GM23338 (cell line): ENCODE measurements around the gene PIGH. TPM values are rescaled to one million over a fixed set of nuclear protein-coding genes. Genes with fewer than 3 reads are reported as not detected.

Experiments
- ATAC-seq: fragments of 200-7000 bp; cut with Tn5 transposase; 3 replicates; pipeline ENCODE4 v1.9.1; 2020
- DNase-seq: peaks from one replicate; pipeline ENCODE4 v3.0.0-alpha.2; 2015; ENCODE audit warnings: low spot score
- H2AFZ ChIP-seq: fragments of 200-600 bp; sonication (generic); 2 replicates; pipeline ENCODE4 v1.8.0; 2016; ENCODE audit warnings: antibody characterized with exemption, mild to moderate bottlenecking, moderate library complexity
- H3F3A ChIP-seq: fragments of 200-600 bp; sonication (generic); replicated peaks from 2 replicates; pipeline ENCODE4 v1.8.0; 2017; ENCODE audit warnings: antibody characterized with exemption, mixed run types, low read depth
- H3K27ac ChIP-seq: fragments of 200-600 bp; sonication (generic); 2 replicates; pipeline ENCODE4 v1.6.1; 2016; ENCODE audit warnings: low read depth
- H3K27me3 ChIP-seq: fragments of 200-600 bp; sonication (generic); 2 replicates; pipeline ENCODE4 v1.8.0; 2016; ENCODE audit warnings: mild to moderate bottlenecking, mixed run types, moderate library complexity; ENCODE audit not compliant: insufficient read depth
- H3K36me3 ChIP-seq: fragments of 200-600 bp; sonication (generic); 2 replicates; pipeline ENCODE4 v1.8.0; 2016; ENCODE audit warnings: mild to moderate bottlenecking; ENCODE audit not compliant: insufficient read depth
- H3K4me1 ChIP-seq: fragments of 200-600 bp; sonication (generic); 2 replicates; pipeline ENCODE4 v1.8.0; 2016; ENCODE audit warnings: mild to moderate bottlenecking, moderate library complexity; ENCODE audit not compliant: insufficient read depth
- H3K4me2 ChIP-seq: fragments of 200-600 bp; sonication (generic); 2 replicates; pipeline ENCODE4 v1.7.1; 2017; ENCODE audit warnings: mixed run types
- H3K4me3 ChIP-seq: fragments of 200-600 bp; sonication (generic); 2 replicates; pipeline ENCODE4 v1.6.1; 2016; ENCODE audit warnings: mixed run types
- H3K79me2 ChIP-seq: fragments of 200-600 bp; sonication (generic); replicated peaks from 2 replicates; pipeline ENCODE4 v1.8.0; 2017; ENCODE audit warnings: mild to moderate bottlenecking; ENCODE audit not compliant: insufficient read depth
- H3K9me2 ChIP-seq: fragments of 200-600 bp; sonication (generic); 2 replicates; pipeline ENCODE4 v1.8.0; 2017; ENCODE audit not compliant: insufficient read depth
- H4K20me1 ChIP-seq: fragments of 200-600 bp; sonication (generic); replicated peaks from 2 replicates; pipeline ENCODE4 v1.8.0; 2017; ENCODE audit warnings: mild to moderate bottlenecking; ENCODE audit not compliant: insufficient read depth
- H3K27ac Mint-ChIP-seq: 2 replicates; pipeline ENCODE4 v1.8.0; 2020; ENCODE audit warnings: inconsistent platforms, mild to moderate bottlenecking, moderate library complexity, mixed read lengths
- H3K27me3 Mint-ChIP-seq: 3 replicates; pipeline ENCODE4 v1.8.0; 2022; ENCODE audit warnings: low read depth, mild to moderate bottlenecking, moderate library complexity, mixed read lengths, inconsistent platforms; ENCODE audit not compliant: insufficient read depth, poor library complexity
- H3K36me3 Mint-ChIP-seq: 3 replicates; pipeline ENCODE4 v1.8.0; 2021; ENCODE audit warnings: low read depth, mild to moderate bottlenecking, inconsistent platforms, moderate library complexity, mixed read lengths
- H3K4me1 Mint-ChIP-seq: 3 replicates; pipeline ENCODE4 v1.8.0; 2020; ENCODE audit warnings: mild to moderate bottlenecking, inconsistent platforms, mixed read lengths
- H3K4me3 Mint-ChIP-seq: 3 replicates; pipeline ENCODE4 v1.8.0; 2021; ENCODE audit warnings: moderate library complexity, mild to moderate bottlenecking, inconsistent platforms, mixed read lengths
- H3K9me3 Mint-ChIP-seq: 3 replicates; pipeline ENCODE4 v1.8.0; 2020; ENCODE audit warnings: moderate library complexity, mild to moderate bottlenecking, inconsistent platforms, mixed read lengths
- CREB1 ChIP-seq: fragments of 250-450 bp; sonication (Bioruptor Pico); IDR thresholded peaks from 2 replicates; pipeline ENCODE4 v1.5.0; 2020; ENCODE audit warnings: low read depth, mild to moderate bottlenecking, moderate library complexity
- CTCF ChIP-seq, 2 experiments: fragments of 200-600 bp in 1 of 2; sonication (generic) in 1 of 2; conservative IDR thresholded peaks; 2 replicates each; pipeline versions ENCODE4 v1.5.1 to v1.6.1; 2016 to 2017; ENCODE audit warnings: antibody characterized with exemption in 2 of 2, low read depth in 2 of 2, mild to moderate bottlenecking in 2 of 2, moderate library complexity in 1 of 2
- ETS1 ChIP-seq: IDR thresholded peaks from 2 replicates; pipeline ENCODE4 v1.6.1; 2016; ENCODE audit warnings: antibody characterized with exemption
- EZH2 ChIP-seq: fragments of 200-600 bp; sonication (generic); IDR thresholded peaks from one replicate; pipeline ENCODE4 v1.8.0; 2017; ENCODE audit warnings: antibody characterized with exemption, mild to moderate bottlenecking, low read depth; ENCODE audit not compliant: unreplicated experiment
- EZH2phosphoT487 ChIP-seq: fragments of 200-600 bp; sonication (generic); IDR thresholded peaks from one replicate; pipeline ENCODE4 v1.8.1; 2018; ENCODE audit warnings: antibody characterized with exemption; ENCODE audit not compliant: unreplicated experiment
- JUNB ChIP-seq: IDR thresholded peaks from one replicate; pipeline ENCODE4 v1.6.1; 2016; ENCODE audit warnings: antibody characterized with exemption; ENCODE audit not compliant: unreplicated experiment
- NANOG ChIP-seq: IDR thresholded peaks from 2 replicates; pipeline ENCODE4 v1.6.1; 2016; ENCODE audit warnings: antibody characterized with exemption, borderline replicate concordance
- POLR2AphosphoS5 ChIP-seq: IDR thresholded peaks from 2 replicates; pipeline ENCODE4 v1.6.1; 2016; ENCODE audit warnings: antibody characterized with exemption, low read depth
- REST ChIP-seq: IDR thresholded peaks from one replicate; pipeline ENCODE4 v1.6.1; 2018; ENCODE audit warnings: antibody characterized with exemption; ENCODE audit not compliant: unreplicated experiment
- STAT1 ChIP-seq: IDR thresholded peaks from one replicate; pipeline ENCODE4 v1.6.1; 2016; ENCODE audit warnings: antibody characterized with exemption; ENCODE audit not compliant: unreplicated experiment
- ZNF114 ChIP-seq: fragments of 250-450 bp; sonication (Bioruptor Pico); IDR thresholded peaks from 2 replicates; pipeline ENCODE4 v1.5.0; 2020; ENCODE audit warnings: mild to moderate bottlenecking, moderate library complexity
- ZNF331 ChIP-seq: fragments of 250-450 bp; sonication (Bioruptor Pico); IDR thresholded peaks from 2 replicates; pipeline ENCODE4 v1.5.0; 2020; ENCODE audit warnings: low read depth, mild to moderate bottlenecking, moderate library complexity
- ZNF462 ChIP-seq: fragments of 250-450 bp; sonication (Bioruptor Pico); IDR thresholded peaks from 2 replicates; pipeline ENCODE4 v1.5.0; 2020; ENCODE audit warnings: mild to moderate bottlenecking, moderate library complexity
- polyA plus RNA-seq: library from polyadenylated mRNA; unstranded; fragments of >200 nt; fragmentation: Nextera tagmentation; extraction: Ambion mirVana; gene quantifications from 2 replicates; pipeline ENCODE4 v1.2.1, GENCODE V29; 2016
- total RNA-seq: library from RNA; depleted of rRNA; stranded (reverse); fragments of >200 nt; shearing (Covaris generic); gene quantifications from 2 replicates; pipeline ENCODE4 v1.2.3, GENCODE V29; 2014

Gene PIGH
- total and polyA plus RNA-seq, 2 experiments from 2014 or later: 8.7 to 9.3 TPM

- no peak for DNase-seq
- peaks cover 7% of the 10 kb centered on the region for H3K27me3 Mint-ChIP-seq
- Histone ChIP-seq H4K20me1 (peaks cover 9% of the 10 kb centered on the region; the same call in 1 of the 2 replicates), H3F3A (no peaks in the 10 kb centered on the region), H2AFZ (no peak overlapping the region), H3K4me1 (no peaks in the 10 kb centered on the region), H3K27me3 (no peaks in the 10 kb centered on the region), H3K4me3 (no peak overlapping the region), H3K36me3 (peaks cover 3% of the 10 kb centered on the region; the same call in 1 of the 2 replicates), H3K79me2 (no peaks in the 10 kb centered on the region), H3K4me2 (no peak overlapping the region), H3K27ac (no peak overlapping the region), H3K9me2 (no peaks in the 10 kb centered on the region)
- no peak overlapping the region for H3K4me3 Mint-ChIP-seq
- H3K4me1 Mint-ChIP-seq: no peaks in the 10 kb centered on the region
- TF ChIP-seq EZH2 (no peak), EZH2phosphoT487 (no peak), JUNB (no peak), ZNF114 (CRISPR knock-in tag) (no peak), ETS1 (no peak), ZNF462 (no peak), STAT1 (no peak), CTCF (conservative IDR thresholded peaks at IDR 0.05; ENCODE audit: low read depth in 2 of 2) (no peak), POLR2AphosphoS5 (no peak), CREB1 (no peak), NANOG (no peak), ZNF331 (CRISPR knock-in tag) (no peak), REST (no peak)
- H3K27ac Mint-ChIP-seq: no peak overlapping the region
- H3K36me3 Mint-ChIP-seq: peaks cover 7% of the 10 kb centered on the region; the same call in 2 of the 3 replicates
- H3K9me3 Mint-ChIP-seq: no peaks in the 10 kb centered on the region
- ATAC-seq: no peak
Measured at GRCh38 chr14:67633451-67634147, 33.5 kb upstream of the PIGH start.
